Progenitor cell of endocrine pancreas (in vitro differentiated cells): Measurements from ENCODE around the gene FOXRED1. TPM values are rescaled to one million over a fixed set of nuclear protein-coding genes. Genes with fewer than 3 reads are reported as not detected.

Experiments
- DNase-seq: peaks from one replicate; pipeline ENCODE4 v3.0.0; 2021; ENCODE audit warnings: low spot score; ENCODE audit not compliant: unreplicated experiment
- H3K27ac Mint-ChIP-seq: 2 replicates; pipeline ENCODE4 v1.8.0; 2021; ENCODE audit warnings: mild to moderate bottlenecking, moderate library complexity, mixed read lengths
- H3K27me3 Mint-ChIP-seq: 2 replicates; pipeline ENCODE4 v1.8.0; 2021; ENCODE audit warnings: mixed read lengths
- H3K36me3 Mint-ChIP-seq: 2 replicates; pipeline ENCODE4 v1.8.0; 2022; ENCODE audit warnings: mixed read lengths; ENCODE audit not compliant: insufficient read depth
- H3K4me1 Mint-ChIP-seq: 2 replicates; pipeline ENCODE4 v1.8.0; 2021; ENCODE audit warnings: low read depth, mixed read lengths
- H3K4me3 Mint-ChIP-seq: 2 replicates; pipeline ENCODE4 v1.8.0; 2021; ENCODE audit warnings: low read depth, mild to moderate bottlenecking, moderate library complexity, mixed read lengths
- H3K9me3 Mint-ChIP-seq: 2 replicates; pipeline ENCODE4 v1.8.0; 2021; ENCODE audit warnings: low read depth, mixed read lengths
- total RNA-seq: library from RNA; stranded (reverse); gene quantifications from 2 replicates; pipeline ENCODE4 v1.2.1, GENCODE V29; 2021
- TF ChIP-seq, protein P1 (sequence below): fragments of 200-600 bp; sonication (generic); IDR thresholded peaks from one replicate; pipeline ENCODE4 v1.5.0; 2021; ENCODE audit warnings: antibody characterized with exemption, mild to moderate bottlenecking; ENCODE audit not compliant: unreplicated experiment

Gene FOXRED1
- total RNA-seq, 1 donor from 2014 or later = 63.8 TPM

GRCh38 chr11:126277322-126277721 is 8.4 kb downstream of the FOXRED1 start:
- Mint-ChIP-seq H3K4me3 (no peak overlapping the region), H3K27me3 (no peaks in the 10 kb centered on the region), H3K9me3 (no peaks in the 10 kb centered on the region), H3K27ac (peak overlapping the region; percentile 48), H3K4me1 (peaks cover 26% of the 10 kb centered on the region), H3K36me3 (peaks cover 11% of the 10 kb centered on the region)
- TF ChIP-seq, protein P1, sequence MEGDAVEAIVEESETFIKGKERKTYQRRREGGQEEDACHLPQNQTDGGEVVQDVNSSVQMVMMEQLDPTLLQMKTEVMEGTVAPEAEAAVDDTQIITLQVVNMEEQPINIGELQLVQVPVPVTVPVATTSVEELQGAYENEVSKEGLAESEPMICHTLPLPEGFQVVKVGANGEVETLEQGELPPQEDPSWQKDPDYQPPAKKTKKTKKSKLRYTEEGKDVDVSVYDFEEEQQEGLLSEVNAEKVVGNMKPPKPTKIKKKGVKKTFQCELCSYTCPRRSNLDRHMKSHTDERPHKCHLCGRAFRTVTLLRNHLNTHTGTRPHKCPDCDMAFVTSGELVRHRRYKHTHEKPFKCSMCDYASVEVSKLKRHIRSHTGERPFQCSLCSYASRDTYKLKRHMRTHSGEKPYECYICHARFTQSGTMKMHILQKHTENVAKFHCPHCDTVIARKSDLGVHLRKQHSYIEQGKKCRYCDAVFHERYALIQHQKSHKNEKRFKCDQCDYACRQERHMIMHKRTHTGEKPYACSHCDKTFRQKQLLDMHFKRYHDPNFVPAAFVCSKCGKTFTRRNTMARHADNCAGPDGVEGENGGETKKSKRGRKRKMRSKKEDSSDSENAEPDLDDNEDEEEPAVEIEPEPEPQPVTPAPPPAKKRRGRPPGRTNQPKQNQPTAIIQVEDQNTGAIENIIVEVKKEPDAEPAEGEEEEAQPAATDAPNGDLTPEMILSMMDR = no peak
- no peak for DNase-seq

GRCh38 chr11:126277780-126278179 is 8.8 kb downstream of the FOXRED1 start:
- no peaks in the 10 kb centered on the region for H3K9me3 Mint-ChIP-seq
- H3K4me3 Mint-ChIP-seq = peak overlapping the region; percentile 22
- H3K27ac Mint-ChIP-seq = peak overlapping the region; percentile 62
- H3K27me3 Mint-ChIP-seq = no peaks in the 10 kb centered on the region
- DNase-seq = peak; percentile 24
- H3K4me1 Mint-ChIP-seq = peaks cover 29% of the 10 kb centered on the region
- TF ChIP-seq, protein P1 = no peak
- peaks cover 11% of the 10 kb centered on the region for H3K36me3 Mint-ChIP-seq

DNA sequence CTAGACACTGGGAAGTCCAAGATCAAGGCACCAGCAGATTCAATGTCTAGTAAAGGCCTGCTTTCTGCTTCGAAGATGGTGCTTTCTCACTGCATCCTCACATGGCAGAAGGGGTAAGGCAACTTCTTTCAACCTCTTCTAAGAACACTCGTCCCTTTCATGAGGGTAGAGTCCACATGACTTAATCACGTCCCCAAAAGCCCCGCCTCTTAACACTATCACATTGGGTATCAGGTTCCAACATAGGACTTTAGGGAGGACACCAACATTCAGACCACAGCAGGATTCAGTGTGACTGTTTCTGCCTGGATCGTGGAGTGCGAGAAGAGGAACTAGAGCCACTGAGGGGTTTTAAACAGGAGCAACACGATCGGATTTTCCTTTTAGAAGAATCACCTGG is 10.2 kb downstream of the FOXRED1 start:
- Mint-ChIP-seq H3K4me3 (no peak overlapping the region), H3K4me1 (peaks cover 34% of the 10 kb centered on the region), H3K27me3 (no peaks in the 10 kb centered on the region), H3K36me3 (peaks cover 11% of the 10 kb centered on the region), H3K9me3 (no peaks in the 10 kb centered on the region), H3K27ac (no peak overlapping the region)
- no peak for DNase-seq
- TF ChIP-seq, protein P1 = no peak

DNA sequence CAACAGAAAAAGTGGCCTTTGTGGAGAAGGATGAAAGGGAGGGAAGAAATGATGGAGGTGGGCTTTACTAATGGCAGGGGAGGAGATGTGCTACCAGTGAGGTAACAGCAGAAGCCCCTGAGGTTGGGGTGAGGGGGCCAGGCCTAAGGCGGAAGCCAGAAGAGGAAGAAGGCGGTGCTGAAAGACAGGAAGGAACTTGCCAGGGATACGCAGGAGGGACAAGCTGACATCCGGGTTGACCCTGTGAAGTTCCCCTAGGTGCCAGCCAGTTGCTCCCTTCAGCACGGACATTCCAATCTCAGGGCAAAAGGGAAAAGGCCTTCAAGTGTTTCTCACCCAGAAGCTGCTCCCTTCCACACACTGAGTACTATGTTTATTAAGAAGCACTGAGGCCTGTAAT is 11.6 kb downstream of the FOXRED1 start:
- Mint-ChIP-seq H3K36me3 (peaks cover 9% of the 10 kb centered on the region), H3K4me1 (peaks cover 36% of the 10 kb centered on the region), H3K27me3 (no peaks in the 10 kb centered on the region), H3K27ac (no peak overlapping the region), H3K4me3 (peak overlapping the region; percentile 40), H3K9me3 (no peaks in the 10 kb centered on the region)
- TF ChIP-seq, protein P1 = no peak
- no peak for DNase-seq

DNA sequence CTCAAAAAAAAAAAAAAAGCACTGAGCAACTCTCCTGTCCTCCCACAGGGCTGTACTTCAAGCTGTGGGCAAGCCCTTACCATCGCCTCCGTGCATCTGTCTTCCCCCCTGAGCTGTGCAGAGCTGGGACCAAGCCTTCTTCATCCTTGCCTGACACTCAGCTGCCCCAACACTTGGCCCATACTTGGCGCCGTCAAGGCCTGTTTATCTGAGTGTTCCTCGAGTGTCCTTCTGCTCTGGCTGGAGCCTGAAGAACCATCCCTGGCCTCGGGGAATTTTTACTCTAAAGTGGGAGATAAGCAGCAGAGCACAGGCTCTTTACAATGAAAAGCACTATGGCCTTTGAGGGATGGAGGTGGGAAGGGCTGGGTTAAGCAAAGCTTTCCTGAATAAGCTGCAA is 12.3 kb downstream of the FOXRED1 start:
- no peak for DNase-seq
- TF ChIP-seq, protein P1 = no peak
- peaks cover 8% of the 10 kb centered on the region for H3K36me3 Mint-ChIP-seq
- H3K27ac Mint-ChIP-seq = no peak overlapping the region
- H3K27me3 Mint-ChIP-seq = no peaks in the 10 kb centered on the region
- H3K9me3 Mint-ChIP-seq = no peaks in the 10 kb centered on the region
- peaks cover 36% of the 10 kb centered on the region for H3K4me1 Mint-ChIP-seq
- H3K4me3 Mint-ChIP-seq = peak overlapping the region; percentile 87
